Brain microvascular endothelial cell (primary cell): ENCODE results near the gene FABP3.

ENCODE experiments used
- DNase-seq: peaks from one replicate; pipeline ENCODE4 v3.0.0-alpha.2; 2020
- H3K27ac ChIP-seq: fragments of 250-450 bp; sonication (Bioruptor Pico); 2 replicates; pipeline ENCODE4 v1.5.1; 2020; ENCODE audit warnings: mild to moderate bottlenecking, moderate library complexity
- H3K27me3 ChIP-seq: fragments of 250-450 bp; sonication (Bioruptor Pico); replicated peaks from 2 replicates; pipeline ENCODE4 v1.5.1; 2020; ENCODE audit warnings: mild to moderate bottlenecking
- H3K36me3 ChIP-seq: fragments of 250-450 bp; sonication (Bioruptor Pico); replicated peaks from 2 replicates; pipeline ENCODE4 v1.5.1; 2020; ENCODE audit warnings: mild to moderate bottlenecking
- H3K4me3 ChIP-seq: 2 replicates; pipeline ENCODE4 v1.5.1; 2011; ENCODE audit warnings: low read depth, mild to moderate bottlenecking, control low read depth, low read length, moderate library complexity
- in situ Hi-C: cut with HindIII; loops from 2 replicates; pipeline ENCODE4 v1.10.0; 2017; ENCODE audit warnings: low sequenced_read_pairs, low pct_ligation_motif_present
- TF ChIP-seq, protein P1 (sequence below): IDR thresholded peaks from 2 replicates; pipeline ENCODE4 v1.5.1; 2011; ENCODE audit warnings: low read depth, mild to moderate bottlenecking, moderate library complexity, low read length, control low read depth, inconsistent platforms; ENCODE audit errors: missing control alignments

The FABP3 gene

DNA sequence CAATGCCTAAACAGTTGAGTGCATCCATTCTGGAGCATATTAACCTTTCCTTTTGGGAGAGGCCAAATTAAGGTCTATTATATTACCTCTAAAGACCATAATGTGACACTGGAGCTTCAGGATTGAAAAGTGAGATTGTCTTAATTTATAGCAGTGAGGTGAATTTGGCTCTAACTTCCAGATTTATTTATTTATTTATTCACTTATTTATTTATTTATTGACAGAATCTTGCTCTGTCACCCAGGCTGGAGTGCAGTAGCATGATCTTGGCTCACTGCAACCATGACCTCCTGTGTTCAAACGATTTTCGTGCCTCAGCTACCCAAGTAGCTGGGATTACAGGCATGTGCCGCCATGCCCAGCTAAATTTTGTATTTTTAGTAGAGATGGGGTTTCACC, 57.0 kb downstream of the FABP3 start:
- in situ Hi-C loops = no loop called here
- H3K36me3 ChIP-seq = peaks cover 30% of the 10 kb centered on the region
- H3K27me3 ChIP-seq = no peaks in the 10 kb centered on the region
- no peak for DNase-seq
- TF ChIP-seq, protein P1, sequence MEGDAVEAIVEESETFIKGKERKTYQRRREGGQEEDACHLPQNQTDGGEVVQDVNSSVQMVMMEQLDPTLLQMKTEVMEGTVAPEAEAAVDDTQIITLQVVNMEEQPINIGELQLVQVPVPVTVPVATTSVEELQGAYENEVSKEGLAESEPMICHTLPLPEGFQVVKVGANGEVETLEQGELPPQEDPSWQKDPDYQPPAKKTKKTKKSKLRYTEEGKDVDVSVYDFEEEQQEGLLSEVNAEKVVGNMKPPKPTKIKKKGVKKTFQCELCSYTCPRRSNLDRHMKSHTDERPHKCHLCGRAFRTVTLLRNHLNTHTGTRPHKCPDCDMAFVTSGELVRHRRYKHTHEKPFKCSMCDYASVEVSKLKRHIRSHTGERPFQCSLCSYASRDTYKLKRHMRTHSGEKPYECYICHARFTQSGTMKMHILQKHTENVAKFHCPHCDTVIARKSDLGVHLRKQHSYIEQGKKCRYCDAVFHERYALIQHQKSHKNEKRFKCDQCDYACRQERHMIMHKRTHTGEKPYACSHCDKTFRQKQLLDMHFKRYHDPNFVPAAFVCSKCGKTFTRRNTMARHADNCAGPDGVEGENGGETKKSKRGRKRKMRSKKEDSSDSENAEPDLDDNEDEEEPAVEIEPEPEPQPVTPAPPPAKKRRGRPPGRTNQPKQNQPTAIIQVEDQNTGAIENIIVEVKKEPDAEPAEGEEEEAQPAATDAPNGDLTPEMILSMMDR = no peak
- no peak overlapping the region for H3K4me3 ChIP-seq
- no peak overlapping the region for H3K27ac ChIP-seq
